DND-41 (cell line): Measurements from ENCODE around the gene SOCS1.

Experiments used
- CTCF ChIP-seq: IDR thresholded peaks from 2 replicates; pipeline ENCODE4 v1.5.1; 2012; ENCODE audit warnings: borderline replicate concordance, low read length, moderate library complexity, mild to moderate bottlenecking; ENCODE audit not compliant: poor library complexity, severe bottlenecking; ENCODE audit errors: extremely low read depth
- EZH2 ChIP-seq: IDR thresholded peaks from 3 replicates; pipeline ENCODE4 v1.6.1; 2012; ENCODE audit warnings: borderline replicate concordance, low read depth, mild to moderate bottlenecking, moderate library complexity, low read length, inconsistent platforms; ENCODE audit not compliant: severe bottlenecking

DNA sequence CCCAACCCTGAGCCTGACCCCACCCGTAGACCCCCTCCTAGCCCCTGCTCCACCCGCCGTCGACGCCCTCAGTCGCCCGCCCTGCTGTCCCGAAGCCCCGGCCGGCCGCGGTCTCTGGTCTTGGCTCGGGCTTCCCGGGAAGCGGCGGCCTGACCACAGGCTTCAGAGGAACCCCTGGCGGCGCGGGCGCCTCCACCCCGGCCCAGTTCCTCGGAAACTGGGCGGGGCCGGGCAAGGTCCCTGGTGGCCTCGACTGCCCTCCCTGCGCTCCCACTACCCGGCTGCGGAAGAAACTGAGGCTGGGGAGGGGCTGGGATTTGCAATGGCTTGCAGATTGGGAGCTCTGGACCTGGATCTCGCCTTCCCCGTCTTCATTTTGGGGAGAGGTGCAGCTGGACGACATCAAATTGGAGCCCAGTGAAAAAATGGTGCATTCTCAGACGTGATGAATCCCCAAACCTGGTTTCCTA, 692 bp upstream of the SOCS1 start:
- TF ChIP-seq CTCF (no peak), EZH2 (no peak)
